Measurements from ENCODE around the gene CENPC. TPM values are rescaled to one million over a fixed set of nuclear protein-coding genes. Genes with fewer than 3 reads are reported as not detected.

The CENPC gene
- total and polyA plus RNA-seq, 4 experiments from 2014 or later = 15.2 to 69.1 (median 43.9) TPM

DNA sequence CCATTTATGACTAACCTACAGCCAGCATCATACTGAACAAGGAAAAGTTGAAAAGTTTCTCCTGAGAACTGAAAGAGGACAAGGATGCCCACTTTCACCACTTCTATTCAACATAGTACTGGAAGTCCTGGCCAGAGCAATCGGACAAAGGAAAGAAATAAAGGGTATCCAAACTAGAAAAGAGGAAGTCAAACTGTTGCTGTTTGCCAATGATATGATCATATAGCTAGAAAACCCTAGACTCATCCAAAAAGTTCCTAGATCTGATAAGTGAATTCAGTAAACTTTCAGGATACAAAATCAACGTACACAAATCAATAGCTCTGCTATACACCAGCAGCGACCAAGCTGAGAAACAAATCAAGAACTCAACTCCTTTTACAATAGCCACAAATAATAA lies 64.5 kb downstream of the CENPC start:
- CTCF ChIA-PET (ENCODE audit: partially characterized antibody) = interaction anchor here (0.9 kb wide), 1 partner anchor 11 kb away, joined by 3 read pairs; no protein-coding TSS in a partner anchor
- Mint-ChIP-seq H3K36me3 (peaks cover 91 to 96% of the 10 kb centered on the region in 2 donors), H3K9me3 (peaks cover 6 to 36% (median 18%) of the 10 kb centered on the region in 8 donors), H3K27ac (no peak overlapping the region), H3K4me3 (no peak overlapping the region), H3K4me1 (peaks cover 18 to 28% (median 23%) of the 10 kb centered on the region in 4 donors), H3K27me3 (no peaks in the 10 kb centered on the region)
- no peak overlapping the region for H3K4me3 ChIP-seq (ENCODE audit: low read length in 2 of 2)
- H3K36me3 ChIP-seq (ENCODE audit: insufficient read depth, low read length) = peaks cover 13% of the 10 kb centered on the region
- no peak for DNase-seq
- no peaks in the 10 kb centered on the region for H3K4me1 ChIP-seq (ENCODE audit: insufficient read depth, low read length)
- no peak overlapping the region for H3K27ac ChIP-seq (ENCODE audit: low read depth, low read length)
- POLR2A ChIA-PET (ENCODE audit: partially characterized antibody) = no interaction called here
- intact Hi-C loops (cut with micrococcal nuclease) = no loop called here
- H3K27me3 ChIP-seq (ENCODE audit: insufficient read depth, low read length) = no peaks in the 10 kb centered on the region
- H3K9me3 ChIP-seq (ENCODE audit: control insufficient read depth in 1 of 2, low read length in 2 of 2) = no peaks in the 10 kb centered on the region

DNA sequence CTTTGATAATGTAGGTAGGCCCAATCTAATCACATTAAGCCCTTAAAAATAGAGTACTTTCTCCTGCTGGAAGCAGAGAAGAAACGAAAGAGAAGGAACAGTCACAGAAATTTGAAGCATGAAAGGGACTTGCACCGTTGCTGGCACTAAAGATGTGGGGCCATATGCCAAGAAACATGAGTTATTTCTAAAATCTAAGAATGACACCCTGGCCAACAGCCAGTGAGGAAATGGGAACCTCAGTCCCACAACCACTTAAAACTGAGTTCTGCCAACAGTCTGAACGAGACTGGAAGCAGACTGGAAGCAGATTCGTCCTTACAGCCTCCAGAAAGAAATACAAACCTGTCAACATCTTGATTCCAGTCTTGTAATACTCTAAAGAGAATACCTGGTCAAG lies 70.1 kb downstream of the CENPC start:
- POLR2A ChIA-PET (ENCODE audit: partially characterized antibody) = no interaction called here
- no peaks in the 10 kb centered on the region for H3K27me3 Mint-ChIP-seq
- no peak overlapping the region for H3K27ac Mint-ChIP-seq
- Histone ChIP-seq H3K4me3 (ENCODE audit: low read length in 2 of 2) (no peak overlapping the region), H3K36me3 (ENCODE audit: insufficient read depth, low read length) (peaks cover 39% of the 10 kb centered on the region), H3K9me3 (ENCODE audit: control insufficient read depth in 1 of 2, low read length in 2 of 2) (no peaks in the 10 kb centered on the region), H3K27ac (ENCODE audit: low read depth, low read length) (no peak overlapping the region), H3K4me1 (ENCODE audit: insufficient read depth, low read length) (no peaks in the 10 kb centered on the region), H3K27me3 (ENCODE audit: insufficient read depth, low read length) (no peaks in the 10 kb centered on the region)
- DNase-seq = no peak
- CTCF ChIA-PET (ENCODE audit: partially characterized antibody) = no interaction called here
- H3K36me3 Mint-ChIP-seq = peaks cover 83 to 84% of the 10 kb centered on the region in 2 donors
- intact Hi-C loops (cut with micrococcal nuclease) = no loop called here
- peaks cover 6 to 29% (median 18%) of the 10 kb centered on the region in 8 donors for H3K9me3 Mint-ChIP-seq
- no peak overlapping the region for H3K4me3 Mint-ChIP-seq
- peaks cover 4 to 12% (median 5%) of the 10 kb centered on the region in 4 donors for H3K4me1 Mint-ChIP-seq

DNA sequence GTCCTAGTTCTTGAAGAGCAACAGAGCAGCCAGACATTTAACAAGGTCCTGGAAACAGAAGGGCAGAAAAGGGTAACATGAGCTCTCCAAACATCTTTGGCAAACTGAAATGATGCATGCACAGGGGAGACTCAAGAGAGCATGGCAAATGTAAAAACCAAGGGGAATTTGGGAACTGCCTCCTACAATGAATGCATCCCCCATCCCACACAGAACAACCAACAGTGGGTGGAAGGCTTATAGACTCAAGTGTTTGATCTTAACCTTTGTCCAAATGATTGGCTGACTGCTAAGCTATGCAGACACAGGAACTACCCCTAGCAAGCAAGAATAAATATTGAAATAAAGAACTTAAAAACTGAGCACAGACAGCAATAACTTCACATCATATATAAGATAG lies 74.4 kb downstream of the CENPC start:
- Histone ChIP-seq H3K4me1 (ENCODE audit: insufficient read depth, low read length) (no peaks in the 10 kb centered on the region), H3K27ac (ENCODE audit: low read depth, low read length) (no peak overlapping the region), H3K9me3 (ENCODE audit: control insufficient read depth in 1 of 2, low read length in 2 of 2) (no peaks in the 10 kb centered on the region), H3K36me3 (ENCODE audit: insufficient read depth, low read length) (peaks cover 26% of the 10 kb centered on the region), H3K27me3 (ENCODE audit: insufficient read depth, low read length) (no peaks in the 10 kb centered on the region), H3K4me3 (ENCODE audit: low read length in 2 of 2) (no peak overlapping the region)
- ChIA-PET CTCF (ENCODE audit: partially characterized antibody) (interaction anchor here (0.8 kb wide), 1 partner anchor 74 kb away, joined by 3 read pairs; no protein-coding TSS in a partner anchor), POLR2A (ENCODE audit: partially characterized antibody) (no interaction called here)
- H3K36me3 Mint-ChIP-seq = peaks cover 67 to 72% of the 10 kb centered on the region in 2 donors
- intact Hi-C loops (cut with micrococcal nuclease) = no loop called here
- H3K4me1 Mint-ChIP-seq = no peaks in the 10 kb centered on the region
- no peak overlapping the region for H3K27ac Mint-ChIP-seq
- H3K4me3 Mint-ChIP-seq = no peak overlapping the region
- no peaks in the 10 kb centered on the region for H3K9me3 Mint-ChIP-seq
- no peak for DNase-seq
- H3K27me3 Mint-ChIP-seq = no peaks in the 10 kb centered on the region

DNA sequence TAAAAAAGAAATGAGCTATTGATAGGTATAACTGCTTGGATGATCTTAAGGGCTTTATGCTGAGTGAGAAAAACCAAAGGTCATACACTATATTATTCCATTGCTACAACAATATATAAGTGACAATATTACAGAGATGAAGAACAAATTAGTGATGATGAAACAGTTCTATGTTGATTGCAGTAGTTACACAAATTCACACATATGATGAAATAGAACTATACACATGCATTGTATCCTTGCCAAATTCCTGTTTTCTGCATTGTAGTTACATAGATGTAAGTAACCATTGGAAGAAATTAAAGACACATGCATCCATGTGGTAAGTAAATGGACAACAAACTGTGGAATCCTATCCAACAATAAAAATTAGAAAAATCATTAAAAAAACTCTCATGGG lies 76.5 kb downstream of the CENPC start:
- no peaks in the 10 kb centered on the region for H3K9me3 ChIP-seq (ENCODE audit: control insufficient read depth in 1 of 2, low read length in 2 of 2)
- CTCF ChIA-PET (ENCODE audit: partially characterized antibody) = no interaction called here
- no peaks in the 10 kb centered on the region for H3K27me3 ChIP-seq (ENCODE audit: insufficient read depth, low read length)
- H3K27ac ChIP-seq (ENCODE audit: low read depth, low read length) = no peak overlapping the region
- peak overlapping the region in 1 of 7 donors; percentile 31 for H3K27ac Mint-ChIP-seq
- H3K27me3 Mint-ChIP-seq = no peaks in the 10 kb centered on the region
- DNase-seq = no peak
- H3K9me3 Mint-ChIP-seq = no peaks in the 10 kb centered on the region
- intact Hi-C loops (cut with micrococcal nuclease) = no loop called here
- no peaks in the 10 kb centered on the region for H3K4me1 Mint-ChIP-seq
- no peaks in the 10 kb centered on the region for H3K4me1 ChIP-seq (ENCODE audit: insufficient read depth, low read length)
- peaks cover 54 to 65% of the 10 kb centered on the region in 2 donors for H3K36me3 Mint-ChIP-seq
- peaks cover 17% of the 10 kb centered on the region for H3K36me3 ChIP-seq (ENCODE audit: insufficient read depth, low read length)
- POLR2A ChIA-PET (ENCODE audit: partially characterized antibody) = no interaction called here
- no peak overlapping the region for H3K4me3 Mint-ChIP-seq
- H3K4me3 ChIP-seq (ENCODE audit: low read length in 2 of 2) = no peak overlapping the region

DNA sequence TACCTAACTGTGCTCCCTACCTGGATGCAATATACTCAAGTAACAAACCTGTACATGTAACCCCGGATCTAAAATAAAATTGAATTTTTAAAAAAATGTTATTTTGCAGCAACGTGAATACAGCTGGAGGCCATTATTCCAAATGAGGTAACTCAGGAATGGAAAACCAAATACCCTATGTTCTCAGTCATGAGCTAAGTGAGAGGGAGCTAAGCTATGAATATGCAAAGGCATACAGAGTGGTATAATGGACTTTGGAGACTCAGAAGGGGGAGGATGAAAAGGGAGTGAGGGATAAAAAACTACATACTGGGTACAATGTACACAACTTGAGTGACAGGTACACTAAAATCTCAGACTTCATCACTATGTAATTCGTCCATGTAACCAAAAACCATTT lies 78.6 kb downstream of the CENPC start:
- CTCF ChIA-PET (ENCODE audit: partially characterized antibody) = no interaction called here
- no peak for DNase-seq
- H3K36me3 Mint-ChIP-seq = peaks cover 41 to 51% of the 10 kb centered on the region in 2 donors
- H3K27me3 ChIP-seq (ENCODE audit: insufficient read depth, low read length) = no peaks in the 10 kb centered on the region
- intact Hi-C loops (cut with micrococcal nuclease) = no loop called here
- H3K4me3 ChIP-seq (ENCODE audit: low read length in 2 of 2) = no peak overlapping the region
- H3K9me3 ChIP-seq (ENCODE audit: control insufficient read depth in 1 of 2, low read length in 2 of 2) = no peaks in the 10 kb centered on the region
- no peak overlapping the region for H3K4me3 Mint-ChIP-seq
- H3K9me3 Mint-ChIP-seq = no peaks in the 10 kb centered on the region
- no peak overlapping the region for H3K27ac Mint-ChIP-seq
- POLR2A ChIA-PET (ENCODE audit: partially characterized antibody) = no interaction called here
- H3K27me3 Mint-ChIP-seq = no peaks in the 10 kb centered on the region
- peaks cover 0 to 2% (median 0%) of the 10 kb centered on the region in 4 donors for H3K4me1 Mint-ChIP-seq
- H3K27ac ChIP-seq (ENCODE audit: low read depth, low read length) = no peak overlapping the region
- peaks cover 7% of the 10 kb centered on the region for H3K36me3 ChIP-seq (ENCODE audit: insufficient read depth, low read length)
- no peaks in the 10 kb centered on the region for H3K4me1 ChIP-seq (ENCODE audit: insufficient read depth, low read length)

DNA sequence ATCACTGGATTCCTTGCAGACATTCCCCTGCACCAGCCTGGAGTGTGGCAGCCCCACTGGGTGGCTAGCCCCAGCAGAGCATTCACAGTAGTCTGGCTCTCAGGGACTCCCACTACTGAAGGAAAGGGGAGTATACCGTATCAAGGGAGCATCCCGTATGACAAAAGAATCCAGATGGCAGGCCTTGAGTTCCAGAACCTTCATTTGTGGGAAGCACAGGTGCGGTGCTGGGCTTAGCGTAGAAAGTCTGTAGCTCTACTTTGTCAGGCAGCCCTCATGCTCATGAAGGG lies 79.6 kb downstream of the CENPC start:
- H3K36me3 ChIP-seq (ENCODE audit: insufficient read depth, low read length) = peaks cover under 1% of the 10 kb centered on the region
- no peaks in the 10 kb centered on the region for H3K9me3 Mint-ChIP-seq
- POLR2A ChIA-PET (ENCODE audit: partially characterized antibody) = no interaction called here
- H3K4me1 Mint-ChIP-seq = peaks cover 0 to 2% (median 0%) of the 10 kb centered on the region in 4 donors
- H3K27me3 Mint-ChIP-seq = no peaks in the 10 kb centered on the region
- H3K4me3 Mint-ChIP-seq = no peak overlapping the region
- no peak overlapping the region for H3K27ac ChIP-seq (ENCODE audit: low read depth, low read length)
- peaks cover 30 to 47% of the 10 kb centered on the region in 2 donors for H3K36me3 Mint-ChIP-seq
- intact Hi-C loops (cut with micrococcal nuclease) = no loop called here
- H3K27ac Mint-ChIP-seq = no peak overlapping the region
- H3K27me3 ChIP-seq (ENCODE audit: insufficient read depth, low read length) = no peaks in the 10 kb centered on the region
- H3K9me3 ChIP-seq (ENCODE audit: control insufficient read depth in 1 of 2, low read length in 2 of 2) = no peaks in the 10 kb centered on the region
- no peak for DNase-seq
- H3K4me1 ChIP-seq (ENCODE audit: insufficient read depth, low read length) = no peaks in the 10 kb centered on the region
- H3K4me3 ChIP-seq (ENCODE audit: low read length in 2 of 2) = no peak overlapping the region
- CTCF ChIA-PET (ENCODE audit: partially characterized antibody) = interaction anchor here (0.6 kb wide), 1 partner anchor 61 kb away, joined by 3 read pairs; no protein-coding TSS in a partner anchor

DNA sequence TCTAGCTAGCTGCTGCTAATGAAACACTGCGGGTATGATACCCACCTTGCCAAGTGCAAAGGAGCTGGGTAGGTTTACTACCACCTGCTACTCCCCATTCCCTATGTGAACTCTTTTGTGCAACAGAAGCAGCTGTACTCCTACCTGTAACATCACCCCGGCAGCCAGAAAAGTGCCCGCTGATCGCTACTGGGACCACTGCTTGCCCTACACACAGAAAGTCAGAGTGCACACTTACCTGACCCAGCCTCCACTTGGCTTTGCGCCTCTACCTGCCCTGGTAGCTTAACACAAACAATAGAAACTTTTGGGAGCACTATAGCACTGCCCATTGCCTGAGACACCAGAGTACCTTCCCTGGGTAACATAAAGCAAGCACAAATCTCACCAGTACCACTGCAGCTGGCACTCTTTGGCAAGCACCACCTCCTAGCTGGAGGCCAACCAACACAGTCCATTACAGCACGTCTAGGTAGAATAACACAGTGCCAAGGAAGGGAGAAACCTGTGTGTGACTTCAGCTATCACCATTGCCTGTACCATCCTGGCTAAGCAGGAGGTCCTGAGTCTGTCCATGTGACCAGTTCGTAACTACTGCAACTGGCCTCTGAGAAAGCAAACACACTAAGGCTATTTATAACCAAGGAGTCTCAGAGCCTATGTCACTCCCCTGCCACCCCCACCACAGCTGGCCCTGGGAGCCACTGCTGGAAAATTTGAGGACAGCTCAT lies 80.1 kb downstream of the CENPC start:
- intact Hi-C loops (cut with micrococcal nuclease) = no loop called here
- ChIA-PET POLR2A (ENCODE audit: partially characterized antibody) (no interaction called here), CTCF (ENCODE audit: partially characterized antibody) (interaction anchor here (0.6 kb wide), 1 partner anchor 62 kb away, joined by 3 read pairs; no protein-coding TSS in a partner anchor)
- Histone ChIP-seq H3K9me3 (ENCODE audit: control insufficient read depth in 1 of 2, low read length in 2 of 2) (no peaks in the 10 kb centered on the region), H3K36me3 (ENCODE audit: insufficient read depth, low read length) (no peaks in the 10 kb centered on the region), H3K27ac (ENCODE audit: low read depth, low read length) (no peak overlapping the region), H3K27me3 (ENCODE audit: insufficient read depth, low read length) (no peaks in the 10 kb centered on the region), H3K4me1 (ENCODE audit: insufficient read depth, low read length) (no peaks in the 10 kb centered on the region), H3K4me3 (ENCODE audit: low read length in 2 of 2) (no peak overlapping the region)
- H3K27ac Mint-ChIP-seq = peak overlapping the region in 1 of 7 donors; percentile 5
- no peaks in the 10 kb centered on the region for H3K27me3 Mint-ChIP-seq
- H3K4me3 Mint-ChIP-seq = no peak overlapping the region
- peaks cover 0 to 2% (median 0%) of the 10 kb centered on the region in 4 donors for H3K4me1 Mint-ChIP-seq
- no peak for DNase-seq
- peaks cover 31 to 46% of the 10 kb centered on the region in 2 donors for H3K36me3 Mint-ChIP-seq
- no peaks in the 10 kb centered on the region for H3K9me3 Mint-ChIP-seq

Data from CD4-positive, alpha-beta memory T cell (primary cell).